Measurements from ENCODE around the gene PDE3A. TPM values are rescaled to one million over a fixed set of nuclear protein-coding genes. Genes with fewer than 3 reads are reported as not detected.

PDE3A gene
- total and polyA plus RNA-seq, 2 experiments from 2014 or later = 1.8 to 2.7 TPM

GRCh38 chr12:20463913-20464524, 95.7 kb downstream of the PDE3A start:
- DNase-seq (ENCODE audit: low read depth in 1 of 2, low spot score in 1 of 2) = peak in 1 of 2 donors; percentile 23

DNA sequence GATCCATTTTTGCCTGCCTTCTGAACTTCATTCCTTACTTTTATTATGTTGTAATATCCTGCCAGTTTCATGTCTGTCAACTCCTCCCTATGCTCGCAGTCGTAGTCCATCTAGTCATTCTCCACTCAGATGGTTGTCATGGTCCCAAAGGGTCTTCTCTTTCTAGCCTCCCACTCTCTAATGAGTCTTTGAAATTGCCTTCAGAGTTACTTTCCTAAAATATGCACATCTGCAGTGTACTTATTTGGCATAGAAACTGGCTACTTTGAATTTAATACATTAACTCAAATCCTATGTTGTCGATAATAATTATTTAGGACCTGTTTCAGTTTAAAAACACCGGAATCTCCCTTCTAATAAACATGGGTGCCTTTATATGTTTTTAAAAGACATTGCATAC, 101.0 kb downstream of the PDE3A start:
- H3K36me3 ChIP-seq = no peaks in the 10 kb centered on the region
- TF ChIP-seq, protein P1, sequence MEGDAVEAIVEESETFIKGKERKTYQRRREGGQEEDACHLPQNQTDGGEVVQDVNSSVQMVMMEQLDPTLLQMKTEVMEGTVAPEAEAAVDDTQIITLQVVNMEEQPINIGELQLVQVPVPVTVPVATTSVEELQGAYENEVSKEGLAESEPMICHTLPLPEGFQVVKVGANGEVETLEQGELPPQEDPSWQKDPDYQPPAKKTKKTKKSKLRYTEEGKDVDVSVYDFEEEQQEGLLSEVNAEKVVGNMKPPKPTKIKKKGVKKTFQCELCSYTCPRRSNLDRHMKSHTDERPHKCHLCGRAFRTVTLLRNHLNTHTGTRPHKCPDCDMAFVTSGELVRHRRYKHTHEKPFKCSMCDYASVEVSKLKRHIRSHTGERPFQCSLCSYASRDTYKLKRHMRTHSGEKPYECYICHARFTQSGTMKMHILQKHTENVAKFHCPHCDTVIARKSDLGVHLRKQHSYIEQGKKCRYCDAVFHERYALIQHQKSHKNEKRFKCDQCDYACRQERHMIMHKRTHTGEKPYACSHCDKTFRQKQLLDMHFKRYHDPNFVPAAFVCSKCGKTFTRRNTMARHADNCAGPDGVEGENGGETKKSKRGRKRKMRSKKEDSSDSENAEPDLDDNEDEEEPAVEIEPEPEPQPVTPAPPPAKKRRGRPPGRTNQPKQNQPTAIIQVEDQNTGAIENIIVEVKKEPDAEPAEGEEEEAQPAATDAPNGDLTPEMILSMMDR (IDR thresholded peaks at IDR 0.05; ENCODE audit: low read depth, low read length) = no peak
- no peaks in the 10 kb centered on the region for H3K4me1 ChIP-seq (ENCODE audit: low read depth)
- H3K4me3 ChIP-seq = no peak overlapping the region
- H3K27ac ChIP-seq = no peak overlapping the region
- no peak for DNase-seq (ENCODE audit: low read depth in 1 of 2, low spot score in 1 of 2)
- H3K27me3 ChIP-seq = no peaks in the 10 kb centered on the region
- no peaks in the 10 kb centered on the region for H3K9me3 ChIP-seq (ENCODE audit: low read depth)

More at GRCh38 chr12:20463913-20464524, 95.7 kb downstream of the PDE3A start:
- Histone ChIP-seq H3K36me3 (no peaks in the 10 kb centered on the region), H3K4me1 (ENCODE audit: low read depth) (no peaks in the 10 kb centered on the region), H3K27ac (no peak overlapping the region), H3K9me3 (ENCODE audit: low read depth) (no peaks in the 10 kb centered on the region), H3K4me3 (no peak overlapping the region), H3K27me3 (no peaks in the 10 kb centered on the region)
- TF ChIP-seq, protein P1 (IDR thresholded peaks at IDR 0.05; ENCODE audit: low read depth, low read length) = peak; percentile 61

GRCh38 chr12:20469756-20470155, 101.4 kb downstream of the PDE3A start:
- no peaks in the 10 kb centered on the region for H3K4me1 ChIP-seq (ENCODE audit: low read depth)
- TF ChIP-seq, protein P1 (IDR thresholded peaks at IDR 0.05; ENCODE audit: low read depth, low read length) = no peak
- H3K27ac ChIP-seq = no peak overlapping the region

DNA sequence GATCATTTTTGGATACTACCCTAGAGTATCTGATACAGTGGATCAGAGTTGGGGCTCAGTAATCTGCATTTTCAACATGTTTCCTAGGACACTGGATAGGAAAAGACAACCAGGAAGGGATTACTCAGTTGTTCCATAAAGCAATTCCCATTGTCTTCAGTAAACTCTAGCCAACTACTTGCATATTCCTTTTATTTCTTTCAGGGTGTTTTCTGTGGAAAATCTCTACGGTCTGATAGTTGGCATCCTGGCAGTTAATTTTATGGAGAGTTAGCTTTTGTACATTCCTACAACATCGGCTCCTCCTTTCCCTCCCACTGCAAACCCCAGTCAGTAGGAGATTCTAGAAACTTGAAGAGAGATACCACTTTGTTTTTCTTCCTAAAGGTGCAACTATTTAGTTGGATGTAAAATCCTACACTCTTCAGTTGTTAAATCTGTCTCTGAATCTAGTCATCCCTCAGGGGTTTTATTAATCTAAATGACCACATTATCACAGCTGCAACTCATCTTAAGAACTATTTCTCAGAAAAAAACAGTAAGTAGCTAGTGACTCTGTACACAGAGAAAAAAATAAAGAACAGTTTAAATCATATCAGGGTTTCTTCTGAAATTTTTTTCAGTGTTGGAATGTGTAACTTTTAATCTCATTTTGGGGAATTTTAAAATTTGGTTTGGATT, 103.9 kb downstream of the PDE3A start:
- H3K4me3 ChIP-seq = no peak overlapping the region
- H3K27me3 ChIP-seq = no peaks in the 10 kb centered on the region
- H3K36me3 ChIP-seq = no peaks in the 10 kb centered on the region
- H3K4me1 ChIP-seq (ENCODE audit: low read depth) = no peaks in the 10 kb centered on the region
- DNase-seq (ENCODE audit: low read depth in 1 of 2, low spot score in 1 of 2) = peak in 1 of 2 donors; percentile 52
- TF ChIP-seq, protein P1 (IDR thresholded peaks at IDR 0.05; ENCODE audit: low read depth, low read length) = no peak
- H3K27ac ChIP-seq = no peak overlapping the region
- no peaks in the 10 kb centered on the region for H3K9me3 ChIP-seq (ENCODE audit: low read depth)

More at GRCh38 chr12:20469756-20470155, 101.4 kb downstream of the PDE3A start:
- no peak overlapping the region for H3K4me3 ChIP-seq
- H3K27me3 ChIP-seq = no peaks in the 10 kb centered on the region
- DNase-seq (ENCODE audit: low read depth in 1 of 2, low spot score in 1 of 2) = no peak
- H3K36me3 ChIP-seq = no peaks in the 10 kb centered on the region
- H3K9me3 ChIP-seq (ENCODE audit: low read depth) = no peaks in the 10 kb centered on the region

GRCh38 chr12:20473133-20473532, 104.8 kb downstream of the PDE3A start:
- H3K27me3 ChIP-seq = no peaks in the 10 kb centered on the region
- H3K27ac ChIP-seq = no peak overlapping the region
- no peaks in the 10 kb centered on the region for H3K9me3 ChIP-seq (ENCODE audit: low read depth)
- TF ChIP-seq, protein P1 (IDR thresholded peaks at IDR 0.05; ENCODE audit: low read depth, low read length) = no peak
- no peaks in the 10 kb centered on the region for H3K4me1 ChIP-seq (ENCODE audit: low read depth)
- DNase-seq (ENCODE audit: low read depth in 1 of 2, low spot score in 1 of 2) = no peak
- no peaks in the 10 kb centered on the region for H3K36me3 ChIP-seq
- H3K4me3 ChIP-seq = no peak overlapping the region

Data from cardiac muscle cell (in vitro differentiated cells and primary cell).